IPS-NIHi11 (cell line): ENCODE results near the gene TNRC6B.
"Not testable (repeated sequence)": the region's sequence is repeated elsewhere in the genome, so short reads cannot be mapped to it uniquely, and the experiment has no call there.

Source experiments
- DNase-seq: peaks from one replicate; pipeline ENCODE4 v3.0.0; 2012; ENCODE audit warnings: mixed read lengths, low spot score

TNRC6B gene

GRCh38 chr22:40177738-40178416 is at the start of gene TNRC6B:
TNRC6B (plus strand) TSS chr22:40177925; CDS start chr22:40178136, 211 bp downstream.
- peak; percentile 79 for DNase-seq

GRCh38 chr22:40128989-40129388 is 48.7 kb upstream of the TNRC6B start:
- DNase-seq: no peak

- no peak for DNase-seq
Observed at GRCh38 chr22:40137132-40137531, 40.6 kb upstream of the TNRC6B start.

GRCh38 chr22:40138866-40139265 is 38.9 kb upstream of the TNRC6B start:
- DNase-seq: no peak

GRCh38 chr22:40147388-40148176 is 30.1 kb upstream of the TNRC6B start:
- peak; percentile 30 for DNase-seq

DNA sequence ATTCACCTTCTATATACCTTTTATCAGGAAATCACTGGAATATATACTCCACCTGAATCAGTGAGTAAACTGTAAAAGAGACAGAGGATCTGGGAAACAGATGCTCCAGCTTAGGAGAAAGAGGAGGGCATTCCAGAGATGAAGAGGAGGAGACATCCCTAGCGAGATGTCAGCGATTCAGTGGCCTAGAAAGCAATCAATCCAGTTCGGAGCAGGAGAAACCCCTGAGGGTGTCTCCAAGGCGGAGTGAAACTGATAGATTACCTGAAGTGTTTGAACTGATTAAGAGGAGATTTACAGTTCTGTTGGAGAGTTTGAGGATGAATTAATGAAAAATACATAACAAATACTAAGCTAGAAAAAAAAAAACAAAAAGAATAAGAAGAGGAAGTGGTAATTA is 24.5 kb upstream of the TNRC6B start:
- no peak for DNase-seq

- DNase-seq: no peak
Observed at GRCh38 chr22:40153705-40154104, 24.0 kb upstream of the TNRC6B start.

DNA sequence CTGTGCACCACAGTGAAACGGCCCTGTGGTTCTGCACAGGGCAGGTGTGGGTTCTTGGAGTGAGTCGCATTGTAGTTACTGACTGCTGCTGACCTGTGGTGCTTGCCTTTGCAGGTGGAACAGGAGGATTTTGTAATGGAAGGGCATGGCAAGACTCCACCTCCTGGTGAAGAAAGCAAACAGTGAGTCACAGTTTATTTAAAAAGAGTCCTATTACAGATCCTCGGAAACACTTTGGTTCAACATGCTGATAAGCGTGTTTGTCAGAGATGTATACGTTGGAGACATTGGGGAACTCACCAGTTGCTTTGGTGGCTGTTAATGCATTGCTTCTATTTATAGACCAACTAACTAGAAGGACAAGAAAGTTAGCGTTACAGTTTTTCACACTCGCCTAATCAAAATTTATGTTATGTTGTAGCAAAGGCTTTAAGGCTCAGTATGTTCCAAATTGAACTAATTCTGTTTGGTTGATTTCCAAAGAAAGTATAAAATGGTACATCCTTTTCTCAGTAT is 21.7 kb upstream of the TNRC6B start:
- DNase-seq: peak; percentile 59

- not testable (repeated sequence) for DNase-seq
Observed at GRCh38 chr22:40156682-40157081, 21.0 kb upstream of the TNRC6B start.

- no peak for DNase-seq
Observed at GRCh38 chr22:40157330-40157945, 20.3 kb upstream of the TNRC6B start.

GRCh38 chr22:40161194-40161593 is 16.5 kb upstream of the TNRC6B start:
- no peak for DNase-seq

- DNase-seq: not testable (repeated sequence)
Observed at GRCh38 chr22:40165537-40165936, 12.2 kb upstream of the TNRC6B start.

DNA sequence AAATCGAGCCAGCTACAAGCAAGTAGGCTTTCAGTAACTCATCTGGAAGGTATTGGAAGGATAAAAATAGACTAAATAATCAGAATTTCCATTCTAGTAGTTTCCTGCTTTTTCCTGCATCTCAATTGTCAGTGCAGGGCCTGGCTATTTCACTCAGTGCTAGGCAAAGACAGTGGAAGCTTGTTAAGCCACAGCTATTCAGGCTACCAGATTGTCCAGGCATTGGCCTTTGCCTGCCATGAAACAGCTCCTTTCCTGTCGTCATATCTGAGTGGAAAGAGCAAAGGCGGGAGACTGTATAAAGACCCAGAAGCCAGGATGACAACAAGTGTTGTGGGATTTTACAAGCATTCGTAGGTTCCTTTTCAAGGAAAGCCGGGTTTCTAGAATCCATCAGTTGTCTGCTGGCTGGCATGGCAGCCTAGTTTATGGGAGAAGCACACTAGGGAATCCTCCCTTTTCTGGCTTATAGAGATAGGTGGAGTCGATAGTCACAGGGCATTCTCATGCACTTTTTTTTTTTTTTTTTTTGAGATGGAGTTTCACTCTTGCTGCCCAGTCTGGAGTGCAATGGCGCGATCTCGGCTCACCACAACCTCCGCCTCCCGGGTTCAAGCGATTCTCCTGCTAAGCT is 2.0 kb upstream of the TNRC6B start:
- no peak for DNase-seq

- peak; percentile 55 for DNase-seq
Observed at GRCh38 chr22:40176921-40177737, 596 bp upstream of the TNRC6B start.

DNA sequence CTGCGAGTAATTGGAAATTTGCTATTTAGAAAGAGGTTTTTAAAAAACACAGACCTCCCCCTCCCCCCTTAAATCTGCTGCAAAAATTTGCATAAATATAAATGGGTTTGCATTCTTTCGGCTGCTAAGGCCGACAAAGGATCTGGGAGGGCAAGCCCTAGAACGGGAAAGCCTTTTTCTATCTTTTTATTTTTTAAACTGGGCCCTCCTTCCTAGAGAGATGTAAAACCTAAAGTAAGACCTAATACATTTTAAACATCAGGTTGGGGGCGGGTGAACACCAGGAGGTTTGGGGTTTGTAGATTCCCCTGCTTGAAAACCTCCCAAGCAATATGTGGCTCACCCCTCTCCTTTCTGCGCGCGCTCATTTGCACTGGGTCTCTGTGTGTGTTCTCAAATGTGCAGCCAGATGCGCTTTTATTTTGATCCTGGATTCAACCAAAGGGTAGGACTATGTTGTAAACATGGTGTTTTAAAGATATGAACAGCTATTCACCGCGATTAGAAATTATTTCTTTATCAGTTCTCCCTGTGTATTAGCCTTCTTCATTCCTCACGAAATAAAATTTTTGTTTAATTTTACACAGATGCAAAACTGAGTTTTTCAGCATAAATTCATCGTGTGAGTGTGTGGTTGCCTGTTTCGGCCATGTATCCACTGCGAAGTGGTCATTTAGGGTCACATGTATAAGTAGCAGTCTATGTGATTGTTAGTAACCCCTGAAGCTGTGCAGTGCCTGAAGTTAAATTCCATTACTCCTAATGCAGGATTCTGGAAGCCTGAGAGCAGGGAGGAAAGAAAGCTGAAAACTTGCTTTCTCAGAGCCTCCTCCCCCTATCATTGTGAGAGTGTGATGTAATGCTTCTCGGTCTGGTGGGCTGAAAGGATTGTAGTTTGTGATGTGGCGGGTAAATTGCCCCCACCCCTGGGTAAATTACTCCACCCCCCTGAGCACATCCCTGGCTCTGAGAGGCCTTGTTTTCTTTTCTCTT is 988 bp downstream of the TNRC6B start:
- peak; percentile 38 for DNase-seq

GRCh38 chr22:40179526-40179925 is 1.8 kb downstream of the TNRC6B start:
- no peak for DNase-seq

DNA sequence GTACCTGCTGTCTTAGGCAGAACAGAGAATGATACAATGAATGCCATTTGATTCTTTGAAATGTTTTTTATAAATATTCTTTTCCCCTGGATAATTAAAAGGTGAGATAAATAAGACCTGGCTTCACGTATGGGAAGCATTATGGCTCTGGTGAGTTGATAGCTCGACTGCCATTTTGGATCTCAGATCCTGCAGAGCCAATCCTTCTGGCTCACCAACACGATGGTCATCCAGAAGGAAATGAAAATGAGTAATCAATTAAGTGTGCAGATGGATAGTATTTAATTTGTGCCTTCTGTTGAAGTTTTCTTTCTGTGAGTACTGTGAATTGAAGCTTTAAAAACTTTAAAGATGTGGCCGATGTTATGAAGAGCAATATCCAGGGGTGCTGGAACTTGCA is 2.7 kb downstream of the TNRC6B start:
- DNase-seq: no peak

GRCh38 chr22:40181323-40181722 is 3.6 kb downstream of the TNRC6B start:
- no peak for DNase-seq

DNA sequence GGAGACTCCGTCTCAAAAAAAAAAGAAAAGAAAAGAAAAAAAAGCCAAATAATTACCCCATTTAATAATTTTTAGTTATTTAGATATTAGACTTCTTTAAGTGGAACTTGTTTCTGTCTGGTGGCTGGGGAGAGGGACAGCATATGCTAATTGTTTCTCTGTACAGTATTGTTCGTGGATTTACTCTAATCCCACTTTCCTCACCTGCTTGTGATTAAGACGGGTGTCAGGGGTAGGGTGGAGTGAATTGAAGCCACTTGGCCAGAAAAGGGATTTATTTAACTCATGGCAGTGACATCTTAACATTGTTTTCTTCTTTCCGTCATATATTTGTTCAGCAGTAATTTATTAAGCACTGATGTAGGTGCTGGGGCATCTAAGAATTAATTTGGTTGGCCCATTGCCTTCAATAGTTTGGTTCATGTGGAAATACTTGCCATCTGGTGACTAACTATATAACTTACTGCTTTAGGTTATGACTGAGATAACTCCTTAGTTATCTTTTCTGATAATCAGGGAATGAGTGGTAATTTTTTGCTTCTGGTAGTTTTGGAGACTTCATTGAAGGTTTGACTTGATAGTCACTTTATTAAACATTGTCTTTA is 4.6 kb downstream of the TNRC6B start:
- no peak for DNase-seq
